HG03175 (cell line): ENCODE data around the gene MAPK9.

ENCODE experiments used
- ATAC-seq: cut with Tn5 transposase; IDR thresholded peaks from one replicate; pipeline ENCODE4 v1.9.1; 2021; ENCODE audit warnings: mild to moderate bottlenecking, moderate library complexity; ENCODE audit not compliant: unreplicated experiment

Gene MAPK9

DNA sequence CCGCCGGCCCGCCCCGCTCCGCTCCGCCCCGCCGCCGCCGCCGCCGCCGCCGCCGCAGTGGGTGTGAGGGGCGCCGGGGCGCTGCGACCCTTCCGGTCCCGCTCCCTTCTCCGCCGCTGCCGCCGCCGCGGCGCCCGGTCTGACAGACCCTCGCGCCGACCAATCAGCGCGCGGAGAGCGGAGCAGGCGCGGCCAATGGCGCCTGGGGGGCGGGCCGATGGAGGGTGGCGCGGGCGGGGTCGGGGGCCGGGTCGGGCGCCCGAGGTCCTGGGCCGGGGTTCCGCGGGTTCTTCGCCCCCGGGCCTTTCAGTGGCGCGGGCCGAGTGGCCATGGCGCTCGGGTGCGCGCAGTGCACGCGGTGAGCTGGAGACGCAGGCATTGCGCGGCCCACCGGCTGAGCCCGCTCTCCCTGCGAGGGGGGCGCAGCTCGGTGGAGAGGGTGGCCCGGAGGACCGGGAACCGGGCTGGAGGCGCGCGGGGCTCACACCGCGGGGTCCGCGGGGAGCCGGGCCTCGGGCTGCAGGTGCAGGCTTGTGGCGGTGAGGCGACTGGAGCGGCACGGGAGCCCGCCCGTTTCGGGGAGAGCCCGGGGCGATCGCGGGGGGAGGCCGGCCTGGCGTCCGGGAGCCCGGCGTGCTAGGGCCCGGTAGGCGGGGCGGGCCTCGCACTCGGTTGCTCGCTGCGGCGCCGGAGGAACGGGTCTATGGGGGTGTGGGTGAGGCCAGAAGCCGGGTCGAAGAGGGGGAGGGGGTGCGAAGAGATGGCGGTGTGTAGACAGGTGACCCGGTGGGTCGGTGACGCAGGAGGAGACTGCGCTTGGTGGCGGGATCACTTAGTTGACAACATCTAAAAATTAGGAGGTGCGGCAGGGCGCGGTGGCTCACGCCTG, at the start of gene MAPK9:
Gene MAPK9 (minus strand): TSS at position 141 of the 889 bp plus-strand sequence. CDS start 11,522 bp downstream, outside the sequence.
- peak; percentile 83 for ATAC-seq

DNA sequence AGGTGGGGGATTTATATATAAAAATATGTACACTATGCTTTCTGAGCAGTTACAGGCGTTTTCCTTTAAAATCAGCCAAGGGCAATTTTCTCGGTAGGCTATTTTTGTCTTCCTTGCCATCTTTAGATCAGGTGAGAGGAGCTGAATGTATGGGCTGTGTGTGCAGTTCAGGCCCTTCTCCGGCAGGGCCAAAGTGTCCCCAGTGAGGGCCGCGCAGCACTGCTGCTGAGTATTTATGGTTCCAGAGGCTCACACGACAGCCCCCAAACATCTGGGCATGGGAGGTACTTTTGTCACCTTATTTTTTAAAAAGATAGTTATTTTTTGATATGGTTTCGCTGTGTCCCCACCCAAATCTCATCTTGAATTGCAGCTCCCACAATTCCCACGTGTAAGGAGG, 49.7 kb upstream of the MAPK9 start:
- ATAC-seq, result no peak

DNA sequence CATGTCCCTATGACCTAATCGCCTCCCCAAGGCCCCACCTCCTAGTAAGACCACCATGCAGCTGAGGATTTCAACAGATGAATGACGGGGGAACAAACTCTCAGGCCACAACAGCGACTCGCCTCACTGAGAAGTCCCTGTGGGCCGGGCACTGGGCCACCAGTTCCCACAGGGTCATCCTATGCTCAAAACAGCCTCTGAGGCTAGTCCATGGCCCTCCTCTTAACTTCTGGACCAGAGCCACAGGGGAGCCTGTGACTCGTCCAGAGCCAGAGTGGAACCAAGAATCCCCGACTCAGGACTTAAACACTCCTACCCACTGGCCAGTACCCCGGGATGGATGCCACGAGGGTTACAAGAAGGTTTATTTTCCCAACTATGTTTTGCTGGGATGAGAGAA, 49.0 kb upstream of the MAPK9 start:
- no peak for ATAC-seq

DNA sequence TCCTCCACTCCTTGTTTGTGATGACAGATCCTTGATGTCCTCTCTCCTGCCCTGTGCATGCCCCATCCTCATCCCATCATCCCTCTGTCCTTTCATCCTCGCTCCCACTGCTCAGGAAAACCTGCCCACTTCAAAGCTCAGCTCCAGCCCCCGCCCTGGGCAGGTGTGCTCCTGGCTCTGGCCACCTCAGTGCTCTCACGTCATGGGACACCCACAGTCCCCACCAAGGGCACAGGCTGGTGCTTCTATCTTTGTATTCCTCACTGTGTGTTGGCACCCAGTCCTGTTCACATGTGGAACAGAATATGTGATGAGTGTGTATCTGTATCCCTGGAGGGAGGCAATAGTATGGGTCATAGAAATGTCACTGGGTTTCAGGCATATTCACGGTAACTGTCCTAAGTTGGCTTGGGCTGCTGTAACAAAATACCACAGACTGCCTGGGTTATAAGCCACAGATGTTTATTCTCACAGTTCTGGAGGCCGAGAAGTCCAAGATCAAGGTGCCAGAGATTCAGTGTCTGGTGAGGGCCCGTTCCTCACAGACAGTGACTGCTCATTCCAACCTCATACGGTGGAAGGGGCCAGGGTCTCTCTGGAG, 47.8 kb upstream of the MAPK9 start:
- ATAC-seq, result no peak

DNA sequence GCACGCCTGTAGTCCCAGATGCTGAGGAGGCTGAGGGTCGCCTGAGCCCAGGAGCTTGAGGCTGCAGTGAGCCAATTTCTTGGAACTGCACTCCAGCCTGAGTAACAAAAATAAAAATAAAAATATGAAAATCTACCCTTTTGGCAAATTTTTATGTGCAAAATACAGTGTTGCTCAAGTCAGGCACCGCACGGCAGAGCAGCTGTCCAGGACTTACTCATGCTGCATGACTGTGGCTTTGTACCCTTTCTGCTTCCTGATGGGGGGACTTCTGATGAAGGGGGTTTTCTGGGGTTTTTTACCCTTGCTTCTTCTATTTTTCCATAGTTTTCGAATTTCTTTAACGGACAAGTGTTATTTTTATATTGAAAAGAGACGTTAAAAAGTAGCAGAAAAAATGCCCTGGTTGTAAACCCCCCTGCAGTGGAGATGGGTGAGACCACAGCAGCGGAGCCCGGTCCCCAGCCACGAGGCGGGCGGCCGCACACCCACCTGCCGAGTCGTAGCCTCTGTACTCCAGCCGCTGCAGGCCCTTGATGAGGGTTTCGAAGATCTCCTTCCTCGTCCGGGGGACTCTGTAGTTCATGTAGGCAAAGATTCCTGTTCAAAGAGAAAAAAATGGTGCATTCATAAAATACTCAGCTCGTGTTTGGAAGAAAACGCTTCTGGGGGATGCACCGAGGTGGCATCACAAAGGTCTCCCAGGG, 46.3 kb upstream of the MAPK9 start:
- ATAC-seq, result no peak

DNA sequence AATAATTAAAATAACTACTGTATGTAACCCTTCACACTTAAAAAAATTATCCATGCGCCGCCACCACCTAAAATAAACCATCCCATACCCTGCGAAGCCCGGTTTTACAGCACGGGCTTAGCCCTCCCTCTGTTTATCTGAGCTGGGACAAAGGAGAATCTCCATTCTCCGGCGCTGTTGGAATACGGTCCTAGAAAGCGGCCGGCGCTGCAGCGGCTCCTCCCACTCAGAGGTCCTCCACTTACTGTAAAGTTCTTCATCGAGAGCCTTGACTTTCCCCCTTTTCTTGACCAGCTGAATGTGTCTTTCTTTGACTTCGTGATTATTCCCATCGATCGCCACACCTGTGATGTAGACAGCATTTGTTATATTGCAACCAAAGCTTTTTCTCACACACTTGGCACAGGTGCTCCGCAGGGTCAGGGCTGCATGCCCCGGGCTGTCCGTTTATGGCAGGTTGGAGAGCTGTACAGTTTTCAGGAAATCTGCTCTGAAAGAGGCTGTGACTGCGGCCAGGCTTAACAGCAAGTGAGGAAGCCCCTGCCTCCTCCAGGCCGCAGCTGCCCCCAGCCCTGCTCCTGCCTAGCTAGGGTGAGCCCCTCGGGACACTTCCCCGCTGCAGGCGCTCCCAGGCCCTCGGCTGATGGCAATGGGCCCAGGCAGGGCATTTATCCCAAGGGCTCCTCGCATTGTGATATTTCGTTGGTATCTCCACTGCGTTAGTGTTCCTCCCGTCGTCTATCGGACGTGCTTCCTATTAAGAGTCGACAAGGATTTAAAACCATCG, 44.5 kb upstream of the MAPK9 start:
- no peak for ATAC-seq

DNA sequence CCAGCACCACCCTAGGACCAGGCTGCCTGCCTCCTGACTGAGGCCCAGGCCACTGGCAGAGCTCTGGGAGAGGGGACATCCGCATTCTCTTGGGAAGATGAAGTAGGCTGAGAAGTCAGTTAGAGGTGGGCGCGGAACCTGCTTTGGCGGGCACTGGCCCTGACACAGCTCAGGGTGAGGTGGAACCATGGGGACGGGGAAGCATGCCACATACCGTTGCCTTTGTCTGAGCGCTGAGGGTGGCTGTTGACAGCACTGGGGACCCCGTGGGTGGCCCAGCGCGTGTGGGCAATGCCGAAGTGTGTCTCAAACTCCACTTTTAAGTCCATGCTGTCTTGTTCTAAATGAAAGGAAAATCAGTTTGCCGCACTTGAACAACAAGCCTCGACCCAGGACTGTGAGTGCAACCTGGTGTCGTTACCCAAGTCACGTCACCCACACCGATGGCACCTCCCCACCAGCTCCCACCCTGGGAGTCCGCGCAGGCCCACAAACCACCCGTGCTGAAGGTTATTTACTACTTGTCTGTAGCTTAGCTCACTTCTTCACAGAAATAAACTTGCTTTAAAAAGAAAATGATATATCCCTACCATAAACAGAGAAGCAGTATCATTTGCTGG, 43.8 kb upstream of the MAPK9 start:
- no peak for ATAC-seq

DNA sequence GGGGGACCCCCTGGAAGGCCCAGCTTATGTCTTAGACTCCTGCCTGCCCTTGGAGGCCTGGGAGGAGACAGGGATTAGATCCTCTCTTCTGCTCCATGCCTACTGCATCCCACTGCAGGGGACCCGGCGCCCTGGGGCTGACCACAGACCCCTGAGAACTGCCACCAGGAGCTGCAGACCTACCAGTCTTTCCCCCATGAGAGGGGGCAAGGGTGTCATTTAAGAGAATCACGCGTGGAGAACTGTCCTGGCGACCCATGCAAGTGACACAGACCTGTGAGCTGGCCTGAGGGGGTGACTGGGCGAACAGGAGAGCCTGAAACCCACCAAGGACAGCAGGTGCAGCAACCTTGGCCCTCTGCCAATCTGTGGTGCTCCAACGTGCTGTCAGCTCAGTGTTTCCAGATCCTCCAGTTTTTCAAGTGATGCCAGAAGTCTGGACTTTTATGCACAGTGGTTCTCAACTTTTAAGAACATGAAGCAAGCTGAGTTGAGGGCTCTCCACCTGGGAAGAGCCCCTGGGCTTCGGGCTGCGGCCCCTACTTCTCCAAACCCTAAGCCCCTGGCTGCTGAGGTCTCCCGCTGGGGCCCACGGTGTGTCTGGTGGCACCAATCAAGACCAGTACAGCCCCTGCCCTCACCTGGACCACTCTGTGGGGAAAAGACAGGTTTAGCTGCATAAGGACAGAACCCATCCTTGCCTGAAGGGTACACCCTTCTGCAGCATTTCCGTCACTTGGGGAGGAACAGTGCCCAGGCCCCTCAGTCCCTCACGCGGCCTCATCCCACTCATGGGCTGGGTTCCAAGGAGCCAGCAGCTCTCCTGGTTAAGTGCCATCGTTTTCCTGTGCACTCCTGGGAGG, 43.1 kb upstream of the MAPK9 start:
- no peak for ATAC-seq

DNA sequence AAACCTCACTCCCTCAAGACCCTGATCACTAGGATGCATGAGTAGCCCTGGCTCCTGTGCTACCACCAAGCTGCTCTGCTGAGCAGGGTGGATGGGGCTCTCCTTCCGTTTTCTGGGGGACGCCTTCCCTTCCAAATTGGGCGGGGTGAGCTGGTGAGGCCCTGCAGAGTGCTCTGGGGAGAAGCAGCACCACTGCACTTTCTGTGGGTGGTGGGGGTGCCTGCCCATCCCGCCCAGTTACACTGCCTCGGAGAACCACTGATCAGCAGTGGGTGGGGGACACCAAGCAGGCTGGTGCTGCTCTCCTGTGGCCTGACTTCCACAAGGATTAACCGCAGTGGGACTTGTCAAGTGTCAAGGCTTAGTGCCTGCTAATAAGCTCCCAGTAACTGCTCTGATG, 42.3 kb upstream of the MAPK9 start:
- ATAC-seq, result no peak

DNA sequence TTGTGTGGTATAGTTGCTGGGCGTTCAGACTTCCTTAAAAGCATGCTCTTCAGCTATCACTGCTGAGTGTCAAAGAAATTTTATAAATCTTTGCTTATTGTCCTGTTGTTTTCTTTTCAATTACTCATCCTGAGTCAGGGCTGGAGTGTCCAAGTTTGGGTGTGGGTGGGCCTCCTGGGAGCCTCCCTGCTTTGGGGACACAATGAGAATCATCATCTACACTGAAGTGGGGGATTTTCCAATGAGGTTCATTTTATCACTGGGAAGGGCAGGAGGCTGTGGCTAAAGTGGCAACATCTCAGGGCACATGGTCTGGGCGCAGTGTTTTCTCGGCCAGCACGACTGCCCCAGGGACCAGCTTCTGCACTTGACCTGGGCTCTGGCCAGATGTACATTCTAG, 41.8 kb upstream of the MAPK9 start:
- ATAC-seq, result no peak

DNA sequence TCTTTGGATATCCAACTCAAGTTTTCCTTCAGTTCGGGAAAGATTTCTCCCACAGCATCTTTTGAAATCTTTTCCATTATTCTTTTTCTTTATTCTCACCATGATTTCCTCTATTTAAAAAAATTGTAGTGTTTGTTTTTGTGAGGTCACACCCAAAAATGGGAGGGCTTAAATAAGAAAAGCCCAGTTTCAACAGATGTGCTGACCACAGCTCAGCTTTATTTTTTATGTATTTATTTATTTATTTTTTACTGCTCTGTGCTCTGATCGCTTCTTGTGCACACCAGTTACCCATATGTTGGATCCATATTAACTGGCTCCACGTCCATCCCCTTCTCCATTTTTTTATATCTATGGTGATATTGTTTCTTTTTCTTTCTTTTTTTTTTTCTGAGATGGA, 41.0 kb upstream of the MAPK9 start:
- no peak for ATAC-seq

DNA sequence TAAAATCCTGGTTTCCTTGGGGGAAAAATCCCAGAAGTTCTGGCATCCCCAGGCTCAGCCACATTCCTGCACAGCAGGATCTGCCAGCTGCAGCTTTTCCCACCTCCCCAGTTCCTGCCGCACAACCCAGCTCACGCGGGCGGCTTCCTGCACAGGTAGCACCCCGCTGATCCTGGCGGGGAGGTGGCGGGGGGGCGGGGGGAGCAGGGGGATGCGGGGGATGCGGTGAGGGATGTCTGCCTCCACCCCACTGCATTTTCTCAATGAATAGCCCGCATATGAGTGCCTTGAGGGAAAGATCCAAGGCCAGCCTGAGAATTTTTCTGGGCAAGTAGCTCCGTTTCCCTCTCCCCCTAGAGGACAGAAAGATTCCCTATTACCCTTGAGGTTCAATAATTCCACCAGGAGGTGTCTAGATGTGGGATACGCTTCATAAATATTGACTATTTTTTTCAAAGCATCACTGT, 40.2 kb upstream of the MAPK9 start:
- ATAC-seq, result no peak

DNA sequence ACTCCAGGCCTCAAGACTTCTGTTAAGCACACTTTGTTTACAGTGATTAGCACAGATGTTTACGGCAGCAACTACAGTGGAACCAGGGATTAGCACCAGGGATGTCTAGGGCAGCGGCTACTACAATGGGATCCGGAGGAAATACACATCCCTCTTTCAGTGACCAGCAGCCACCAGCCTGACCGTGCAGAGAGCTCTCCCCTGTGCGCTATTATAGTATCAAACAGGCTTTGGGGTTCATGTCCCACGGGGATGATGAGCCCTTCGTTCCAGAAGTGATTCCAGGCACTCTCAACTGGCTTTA, 39.7 kb upstream of the MAPK9 start:
- ATAC-seq, result no peak

DNA sequence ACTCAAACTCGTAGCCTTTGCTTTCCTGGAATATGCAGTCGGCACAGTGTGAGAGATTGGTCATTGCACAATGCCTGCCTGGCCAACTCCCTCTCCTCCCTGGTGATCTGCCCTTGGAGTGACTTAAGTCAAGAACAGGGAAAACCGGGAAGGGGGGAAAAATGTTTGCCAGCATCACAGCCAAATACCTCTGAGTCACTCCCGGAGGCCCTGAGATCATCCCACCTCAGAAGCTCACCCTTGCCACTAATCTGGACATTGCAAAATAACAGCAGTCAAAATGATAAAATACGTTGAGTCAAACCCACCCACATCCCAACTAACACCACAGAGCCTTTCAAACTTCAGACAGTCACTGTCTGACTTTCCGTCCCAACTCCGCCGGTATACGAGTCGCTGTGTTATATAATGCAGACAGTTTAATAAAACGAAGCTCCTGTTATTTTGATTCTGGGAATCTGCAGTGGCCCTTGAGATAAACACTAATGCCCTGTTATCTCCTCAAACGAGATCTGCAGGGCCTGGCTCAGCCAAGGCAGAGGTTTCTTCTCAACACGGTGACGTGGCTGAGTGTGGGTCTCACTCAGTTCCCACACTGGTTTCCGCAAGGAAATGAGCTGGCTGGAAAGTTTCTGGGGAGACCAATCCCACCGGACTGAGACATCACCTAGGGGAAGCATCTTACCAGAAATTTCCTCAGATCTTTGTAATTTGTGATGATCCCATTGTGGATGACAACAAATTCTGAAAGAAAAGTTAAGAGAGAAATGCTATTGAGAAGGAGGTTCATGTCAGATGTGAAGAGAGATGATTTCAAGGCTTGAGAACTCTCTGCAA, 39.1 kb upstream of the MAPK9 start:
- ATAC-seq, result no peak

DNA sequence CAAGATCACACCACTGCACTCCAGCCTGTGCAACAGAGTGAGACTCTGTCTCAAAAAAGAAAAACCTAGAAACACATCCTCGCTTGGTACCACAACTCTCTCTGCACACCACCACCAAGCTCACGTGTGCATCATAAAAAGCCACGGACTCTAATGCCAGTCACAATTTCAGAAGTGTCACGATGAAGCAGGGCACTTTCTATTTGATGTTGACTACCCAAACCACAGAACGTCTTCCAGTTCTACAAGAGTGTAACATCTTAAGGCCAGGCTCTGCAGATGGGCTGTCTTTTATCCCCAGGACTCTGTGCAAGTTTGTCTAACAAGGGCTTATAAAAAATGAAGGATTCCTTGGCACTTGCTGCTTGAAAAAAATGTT, 38.4 kb upstream of the MAPK9 start:
- no peak for ATAC-seq

DNA sequence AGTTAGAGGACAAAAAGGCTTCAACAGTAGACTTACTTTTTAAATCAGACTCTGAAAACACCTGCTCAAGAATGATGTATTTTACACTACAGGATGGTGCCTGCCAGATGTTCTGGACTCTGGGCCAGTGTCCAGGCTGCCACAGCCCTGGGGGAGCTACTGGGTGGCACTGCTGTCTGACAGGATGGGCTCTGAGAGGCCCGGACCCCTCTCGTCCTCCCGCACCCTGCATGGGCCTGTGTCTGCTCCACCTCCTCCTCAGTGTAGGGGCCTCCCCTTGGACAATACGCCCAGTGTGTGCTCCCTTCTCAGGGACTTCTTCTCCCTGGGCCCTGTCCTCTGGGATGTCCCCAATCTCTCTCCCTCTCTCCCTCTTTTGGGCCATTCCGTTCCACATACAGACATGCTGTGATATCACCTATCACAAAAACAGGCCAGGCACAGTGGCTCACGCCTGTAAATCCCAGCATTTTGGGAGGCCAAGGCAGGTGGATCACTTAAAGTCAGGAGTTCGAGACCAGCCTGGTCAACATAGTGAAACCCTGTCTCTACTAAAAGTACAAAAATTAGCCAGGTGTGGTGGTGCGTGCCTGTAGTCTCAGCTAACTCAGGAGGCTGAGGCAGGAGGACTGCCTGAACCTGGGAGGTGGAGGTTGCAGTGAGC, 37.9 kb upstream of the MAPK9 start:
- no peak for ATAC-seq

DNA sequence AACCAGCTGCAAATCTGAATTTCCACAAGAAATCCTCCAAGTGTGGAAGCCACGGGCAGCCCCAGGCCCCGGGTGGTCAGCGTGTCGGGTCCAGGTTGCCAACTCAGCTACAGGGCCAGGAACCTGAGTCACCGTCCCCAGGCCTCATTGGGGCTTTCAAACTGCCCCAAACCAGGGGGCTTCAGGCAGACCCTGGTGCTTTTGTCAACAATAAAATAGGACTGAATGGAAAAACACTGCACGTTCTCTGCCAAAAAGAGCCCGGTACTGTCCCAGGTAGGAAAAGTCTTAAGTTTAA, 37.2 kb upstream of the MAPK9 start:
- ATAC-seq, result no peak

DNA sequence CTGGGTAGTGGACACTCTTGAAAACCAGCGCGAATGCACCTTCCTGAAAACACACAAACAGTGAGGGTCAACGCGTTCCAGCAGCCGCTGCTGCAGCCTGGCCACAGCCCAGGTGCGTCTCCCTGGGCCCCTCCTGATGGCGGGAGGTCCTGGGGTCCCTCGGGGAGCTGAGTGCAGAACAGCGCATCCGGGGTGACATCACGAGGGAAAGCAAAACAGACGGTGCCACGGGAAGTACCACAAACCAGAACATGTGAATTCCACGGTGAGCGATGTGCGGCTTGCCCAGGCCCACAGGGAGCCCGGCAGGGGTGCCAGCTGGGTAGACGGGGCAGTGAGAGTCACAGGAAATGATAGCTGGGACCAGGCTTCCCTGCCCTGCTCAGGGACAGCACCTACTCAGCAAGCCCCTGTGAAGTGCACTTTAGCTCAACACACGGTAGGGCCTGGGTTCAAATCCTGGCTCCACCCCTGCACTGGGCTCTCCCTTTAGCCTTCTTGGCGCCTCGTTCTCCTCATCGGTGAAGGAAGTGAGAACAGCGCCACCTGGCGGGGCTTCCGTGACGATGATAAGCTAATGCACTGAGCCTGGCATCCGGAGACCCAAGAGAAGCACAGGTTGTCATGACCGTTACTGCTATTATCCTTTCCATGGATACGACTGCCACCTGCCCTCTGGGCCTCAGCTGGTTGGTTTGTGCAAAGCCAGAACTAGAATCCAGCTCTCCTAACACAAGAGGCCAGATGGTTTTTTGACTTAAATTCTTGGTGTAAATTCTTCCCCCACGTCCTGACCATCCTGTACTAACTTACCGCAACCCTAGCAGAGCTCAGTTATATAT, 36.6 kb upstream of the MAPK9 start:
- peak; percentile 82 for ATAC-seq
